ENCODE measurements around the gene AFF3.
"Not testable (repeated sequence)": the region's sequence is repeated elsewhere in the genome, so short reads cannot be mapped to it uniquely, and the experiment has no call there.

Gene AFF3

GRCh38 chr2:100106460-100106859 is 35.9 kb downstream of the AFF3 start:
- DNase-seq (ENCODE audit: low read depth) = no peak

- DNase-seq (ENCODE audit: low read depth) = no peak
Measured at GRCh38 chr2:100105678-100106054, 36.7 kb downstream of the AFF3 start.

- DNase-seq (ENCODE audit: low read depth) = no peak
Measured at GRCh38 chr2:100104718-100105677, 37.4 kb downstream of the AFF3 start.

GRCh38 chr2:100104265-100104664 is 38.1 kb downstream of the AFF3 start:
- not testable (repeated sequence) for DNase-seq (ENCODE audit: low read depth)

- DNase-seq (ENCODE audit: low read depth) = not testable (repeated sequence)
Measured at GRCh38 chr2:100103527-100104252, 38.7 kb downstream of the AFF3 start.

- not testable (repeated sequence) for DNase-seq (ENCODE audit: low read depth)
Measured at GRCh38 chr2:100102466-100103180, 39.8 kb downstream of the AFF3 start.

GRCh38 chr2:100098855-100099254 is 43.5 kb downstream of the AFF3 start:
- not testable (repeated sequence) for DNase-seq (ENCODE audit: low read depth)

- DNase-seq (ENCODE audit: low read depth) = not testable (repeated sequence)
Measured at GRCh38 chr2:100097611-100098294, 44.6 kb downstream of the AFF3 start.

GRCh38 chr2:100095845-100096244 is 46.5 kb downstream of the AFF3 start:
- not testable (repeated sequence) for DNase-seq (ENCODE audit: low read depth)

- not testable (repeated sequence) for DNase-seq (ENCODE audit: low read depth)
Measured at GRCh38 chr2:100091807-100092206, 50.6 kb downstream of the AFF3 start.

- not testable (repeated sequence) for DNase-seq (ENCODE audit: low read depth)
Measured at GRCh38 chr2:100085744-100086143, 56.6 kb downstream of the AFF3 start.

- not testable (repeated sequence) for DNase-seq (ENCODE audit: low read depth)
Measured at GRCh38 chr2:100083421-100084216, 58.8 kb downstream of the AFF3 start.

GRCh38 chr2:100082302-100082978 is 60.0 kb downstream of the AFF3 start:
- DNase-seq (ENCODE audit: low read depth) = not testable (repeated sequence)

GRCh38 chr2:100077935-100078334 is 64.5 kb downstream of the AFF3 start:
- no peak for DNase-seq (ENCODE audit: low read depth)

- no peak for DNase-seq (ENCODE audit: low read depth)
Measured at GRCh38 chr2:100077456-100077855, 64.9 kb downstream of the AFF3 start.

GRCh38 chr2:100075532-100075931 is 66.9 kb downstream of the AFF3 start:
- DNase-seq (ENCODE audit: low read depth) = no peak

- no peak for DNase-seq (ENCODE audit: low read depth)
Measured at GRCh38 chr2:100073110-100073509, 69.3 kb downstream of the AFF3 start.

GRCh38 chr2:100072503-100072902 is 69.9 kb downstream of the AFF3 start:
- no peak for DNase-seq (ENCODE audit: low read depth)

GRCh38 chr2:100071335-100072043 is 70.9 kb downstream of the AFF3 start:
- DNase-seq (ENCODE audit: low read depth) = no peak

- no peak for DNase-seq (ENCODE audit: low read depth)
Measured at GRCh38 chr2:100070078-100070477, 72.3 kb downstream of the AFF3 start.

Data from HS-27A (cell line).